ENCODE data around the gene ADCK2.

- no peak for TF ChIP-seq POLR2A (IDR thresholded peaks at IDR 0.05)
- TF ChIP-seq POLR2AphosphoS5 (IDR thresholded peaks at IDR 0.05): no peak
Measured at GRCh38 chr7:140639366-140640053, 33.2 kb upstream of the ADCK2 start.
